HepG2 (cell line): ENCODE measurements around the gene INSIG2. TPM values are rescaled to one million over a fixed set of nuclear protein-coding genes. Genes with fewer than 3 reads are reported as not detected.

Source experiments
- ATAC-seq: fragments of 200-7000 bp; cut with Tn5 transposase; 3 replicates; pipeline ENCODE4 v1.9.1; 2020; ENCODE audit warnings: mild to moderate bottlenecking, moderate library complexity
- BruUV-seq: library from RNA; stranded (reverse); fragments of 400-500 nt; replicated peaks from 2 replicates; lab custom pipeline; 2021; lab: Mats Ljungman, UMichigan
- CTCF ChIA-PET: fragments of 300-600 bp; formaldehyde crosslinking; extraction: SDS; loops from one replicate; lab custom pipeline; 2021; ENCODE audit warnings: low total read pairs, inconsistent platforms, low intra/inter-chr PET ratio; lab: Yijun Ruan, JAX
- POLR2A ChIA-PET: fragments of 350-600 bp; sonication (Branson Sonifier 250); formaldehyde crosslinking; loops from one replicate; lab custom pipeline; 2020; ENCODE audit warnings: antibody characterized with exemption, inconsistent platforms; lab: Yijun Ruan, JAX
- DNase-seq: peaks from one replicate; pipeline ENCODE4 v3.0.0-alpha.2; 2015; ENCODE audit warnings: low spot score
- FAIRE-seq: peaks from 3 replicates; lab custom pipeline; 2011; peaks lifted over from hg19 to GRCh38; lab: Jason Lieb, UNC
- H2AFZ ChIP-seq: one replicate; pipeline ENCODE4 v1.6.1; 2011; ENCODE audit warnings: low read length, inconsistent platforms
- H3K27ac ChIP-seq: fragments of 300-600 bp; 3 replicates; pipeline ENCODE4 v1.8.0; 2011; ENCODE audit warnings: mixed run types, mild to moderate bottlenecking, mixed read lengths, low read length, inconsistent platforms; ENCODE audit not compliant: insufficient read depth; ENCODE audit errors: extremely low read length
- H3K27me3 ChIP-seq, 2 experiments: fragments of 200-600 bp in 1 of 2; 2 replicates in 1 of 2; 3 replicates in 1 of 2; pipeline versions ENCODE4 v1.6.0 to v1.8.0; 2011; ENCODE audit warnings: low read length in 2 of 2, mild to moderate bottlenecking in 2 of 2, moderate library complexity in 2 of 2, inconsistent platforms in 1 of 2; ENCODE audit not compliant: insufficient read depth in 2 of 2, control insufficient read depth in 1 of 2
- H3K36me3 ChIP-seq, 2 experiments: fragments of 200-600 bp in 1 of 2; replicated peaks in 1 of 2; 2 replicates in 1 of 2; 3 replicates in 1 of 2; pipeline versions ENCODE4 v1.5.1 to v1.8.0; 2011; ENCODE audit warnings: low read length in 2 of 2, inconsistent platforms in 1 of 2; ENCODE audit not compliant: insufficient read depth in 2 of 2, control insufficient read depth in 1 of 2
- H3K4me1 ChIP-seq: 2 replicates; pipeline ENCODE4 v1.5.1; 2012; ENCODE audit warnings: low read length, inconsistent platforms; ENCODE audit not compliant: insufficient read depth
- H3K4me2 ChIP-seq: 2 replicates; pipeline ENCODE4 v1.6.0; 2011; ENCODE audit warnings: low read depth, low read length, inconsistent platforms
- H3K4me3 ChIP-seq, 3 experiments: fragments of 200-600 bp in 1 of 3; sonication (generic), shearing (Covaris generic) in 1 of 3; replicated peaks in 1 of 3; 2 replicates each; pipeline ENCODE4 v1.5.1; 2011 to 2016; ENCODE audit warnings: low read length in 3 of 3, inconsistent platforms in 2 of 3, low read depth in 2 of 3, mild to moderate bottlenecking in 2 of 3, control low read depth in 1 of 3, mixed read lengths in 1 of 3; ENCODE audit not compliant: insufficient read depth in 1 of 3
- H3K79me2 ChIP-seq: one replicate; pipeline ENCODE4 v1.6.1; 2011; ENCODE audit warnings: low read length, inconsistent platforms; ENCODE audit not compliant: insufficient read depth
- H3K9ac ChIP-seq: 2 replicates; pipeline ENCODE4 v1.6.0; 2011; ENCODE audit warnings: mild to moderate bottlenecking, low read depth, low read length, inconsistent platforms; ENCODE audit not compliant: insufficient read depth
- H3K9me3 ChIP-seq: 2 replicates; pipeline ENCODE4 v1.5.1; 2012; ENCODE audit warnings: mild to moderate bottlenecking, low read length
- H4K20me1 ChIP-seq: 2 replicates; pipeline ENCODE4 v1.6.0; 2011; ENCODE audit warnings: inconsistent platforms, mild to moderate bottlenecking, low read length, moderate library complexity; ENCODE audit not compliant: insufficient read depth
- CCDC6 ChIP-seq: sonication (generic); formaldehyde crosslinking; IDR thresholded peaks from 2 replicates; pipeline ENCODE4 v1.8.1; 2022; ENCODE audit warnings: mild to moderate bottlenecking, missing genetic modification reagents, moderate library complexity
- DDIT3 ChIP-seq: sonication (generic); formaldehyde crosslinking; IDR thresholded peaks from 2 replicates; pipeline ENCODE4 v1.4.0; 2020; ENCODE audit warnings: mild to moderate bottlenecking, missing genetic modification reagents
- FOXO1 ChIP-seq: sonication (generic); formaldehyde crosslinking; IDR thresholded peaks from 2 replicates; pipeline ENCODE4 v1.4.0; 2020; ENCODE audit warnings: missing genetic modification reagents
- GPBP1L1 ChIP-seq: sonication (generic); formaldehyde crosslinking; IDR thresholded peaks from 2 replicates; pipeline ENCODE4 v1.5.0; 2020; ENCODE audit warnings: mild to moderate bottlenecking, missing genetic modification reagents
- MTERF4 ChIP-seq: sonication (generic); formaldehyde crosslinking; IDR thresholded peaks from 2 replicates; pipeline ENCODE4 v1.8.0; 2023; ENCODE audit warnings: mild to moderate bottlenecking, missing genetic modification reagents
- POLR2A ChIP-seq, 2 experiments: IDR thresholded peaks; 2 replicates each; pipeline ENCODE4 v1.6.1; 2011; ENCODE audit warnings: low read depth in 2 of 2, low read length in 2 of 2, mild to moderate bottlenecking in 1 of 2, moderate library complexity in 1 of 2; ENCODE audit not compliant: insufficient read depth in 1 of 2
- POLR2G ChIP-seq: fragments of 200-400 bp; formaldehyde crosslinking; IDR thresholded peaks from 2 replicates; pipeline ENCODE4 v1.6.1; 2018; ENCODE audit warnings: mild to moderate bottlenecking, low read depth, low read length, moderate library complexity
- SOX6 ChIP-seq, 2 experiments: fragments of 450-650 bp in 1 of 2; sonication (generic) in 1 of 2; formaldehyde crosslinking in 1 of 2; IDR thresholded peaks; 2 replicates each; pipeline versions ENCODE4 v1.4.0 to v1.6.1; 2017 to 2020; ENCODE audit warnings: antibody characterized with exemption in 1 of 2, mild to moderate bottlenecking in 1 of 2, missing genetic modification reagents in 1 of 2
- ZNF343 ChIP-seq: sonication (generic); formaldehyde crosslinking; IDR thresholded peaks from 2 replicates; pipeline ENCODE4 v1.4.0; 2020; ENCODE audit warnings: mild to moderate bottlenecking, missing genetic modification reagents
- ZNF543 ChIP-seq: sonication (generic); formaldehyde crosslinking; IDR thresholded peaks from 2 replicates; pipeline ENCODE4 v1.4.0; 2020; ENCODE audit warnings: mild to moderate bottlenecking, missing genetic modification reagents
- ZNF670 ChIP-seq: sonication (generic); formaldehyde crosslinking; IDR thresholded peaks from 2 replicates; pipeline ENCODE4 v1.8.0; 2022; ENCODE audit warnings: mild to moderate bottlenecking, missing genetic modification reagents, borderline replicate concordance
- ZNF674 ChIP-seq: sonication (generic); formaldehyde crosslinking; IDR thresholded peaks from 2 replicates; pipeline ENCODE4 v1.5.0; 2020; ENCODE audit warnings: low read depth, mild to moderate bottlenecking, missing genetic modification reagents
- WGBS: methylation state at CpG from one replicate; pipeline ENCODE4 v1.1.6; 2017; ENCODE audit warnings: low lambda C conversion rate; 5-methylcytosine and 5-hydroxymethylcytosine counted together
- in situ Hi-C: cut with HindIII; loops from 2 replicates; pipeline ENCODE4 v1.10.0; 2017; ENCODE audit warnings: low pct_unique_long_range_greater_than_20kb; ENCODE audit not compliant: extremely low pct_ligation_motif_present
- intact Hi-C: fragments of 100-400 bp; cut with micrococcal nuclease; formaldehyde crosslinking; loops from one replicate; pipeline ENCODE4 v1.10.0; 2022; ENCODE audit not compliant: unreplicated experiment
- polyA plus RNA-seq, 8 experiments: library from polyadenylated mRNA; depleted of rRNA in 3 of 8; stranded (reverse) in 7 of 8; unstranded in 1 of 8; fragments of >200 nt; fragmentation: Illumina TruSeq in 4 of 8; extraction: Trizol in 4 of 8; gene quantifications; 2 replicates each; pipeline versions ENCODE4 v1.2.1 to v1.2.3, GENCODE V29; 2011 to 2016; ENCODE audit warnings: low read depth in 4 of 8, missing spikeins in 1 of 8, mixed read lengths in 1 of 8; ENCODE audit not compliant: insufficient read depth in 1 of 8
- total RNA-seq, 5 experiments: library from RNA; depleted of rRNA; stranded (reverse); fragments of >200 nt; fragmentation: Illumina TruSeq; extraction: Trizol; gene quantifications; 2 replicates each; pipeline ENCODE4 v1.2.3, GENCODE V29; 2016; ENCODE audit warnings: low read depth in 1 of 5

Gene INSIG2
- total and polyA plus RNA-seq, 2 of the 13 experiments (the other 11 are each of a cell fraction or from before 2014, with no cell fraction given): 73.5 to 481 TPM

- ChIA-PET POLR2A (no interaction called here), CTCF (no interaction called here)
- BruUV-seq: no TSS peak
- peaks cover 4% of the 10 kb centered on the region; the same call in 1 of the 2 replicates for H4K20me1 ChIP-seq
- no peak overlapping the region for H3K9ac ChIP-seq
- TF ChIP-seq ZNF674 (CRISPR knock-in tag): no peak
- no peak for TF ChIP-seq CCDC6 (CRISPR knock-in tag)
- TF ChIP-seq DDIT3 (CRISPR knock-in tag): no peak
- peak; percentile 27; the same call in 1 of the 2 replicates for TF ChIP-seq POLR2G
- no peak for TF ChIP-seq ZNF670 (CRISPR knock-in tag)
- TF ChIP-seq MTERF4 (CRISPR knock-in tag): no peak
- no peak for TF ChIP-seq SOX6 (IDR thresholded peaks at IDR 0.05)
- TF ChIP-seq SOX6 (CRISPR knock-in tag; IDR thresholded peaks at IDR 0.05): no peak
- TF ChIP-seq POLR2A (IDR thresholded peaks at IDR 0.05; ENCODE audit: insufficient read depth in 1 of 2, low read depth in 2 of 2, low read length in 2 of 2): peak in 1 of 2 experiments; percentile 18; a peak in 1 of 4 replicates
- TF ChIP-seq ZNF543 (CRISPR knock-in tag): no peak
- no peak for TF ChIP-seq GPBP1L1 (CRISPR knock-in tag)
- no peak for TF ChIP-seq FOXO1
- TF ChIP-seq ZNF343 (CRISPR knock-in tag): peak; percentile 91
- 97% methylated on average over 2 of the region's 2 CpGs for WGBS
- no peak overlapping the region for H3K27ac ChIP-seq
- no peaks in the 10 kb centered on the region; a peak in 1 of 5 replicates for H3K27me3 ChIP-seq
- peaks cover 49% of the 10 kb centered on the region for H3K4me1 ChIP-seq
- in situ Hi-C loops (no loop called here), intact Hi-C loops (no loop called here)
- no peaks in the 10 kb centered on the region for H3K36me3 ChIP-seq
- H3K4me3 ChIP-seq: no peak overlapping the region
- H3K9me3 ChIP-seq: no peaks in the 10 kb centered on the region
- no peaks in the 10 kb centered on the region for H3K79me2 ChIP-seq
- ATAC-seq: no peak
- H3K4me2 ChIP-seq: no peak overlapping the region
- H2AFZ ChIP-seq: no peak overlapping the region
- no peak for FAIRE-seq
- DNase-seq: no peak
These were observed 33.8 kb downstream of the INSIG2 start for GRCh38 chr2:118121986-118122524.
